Peyer's patch (tissue), 4 donors: Measurements from ENCODE around the gene MTRFR. TPM values are rescaled to one million over a fixed set of nuclear protein-coding genes. Genes with fewer than 3 reads are reported as not detected.
A peak's percentile ranks its signal among the peaks of the same experiment; 100 is the strongest.

Source experiments
- DNase-seq, 3 donors: peaks; one replicate each; pipeline ENCODE4 v3.0.0-alpha.2; 2017 to 2019
- H3K27ac ChIP-seq, 4 donors: fragments of 200-600 bp; sonication (generic); one replicate each; pipeline ENCODE4 v1.5.1; 2016 to 2019
- H3K27me3 ChIP-seq, 2 donors: fragments of 200-600 bp; sonication (generic); one replicate each; pipeline ENCODE4 v1.5.1; 2019
- H3K36me3 ChIP-seq, 3 donors: fragments of 200-600 bp; sonication (generic); one replicate each; pipeline ENCODE4 v1.5.1; 2016 to 2019
- H3K4me1 ChIP-seq, 4 donors: fragments of 200-600 bp; sonication (generic); one replicate each; pipeline ENCODE4 v1.5.1; 2016 to 2019
- H3K4me3 ChIP-seq, 4 donors: fragments of 200-600 bp; sonication (generic); 1 replicate in 3 of 4; 2 replicates in 1 of 4; pipeline ENCODE4 v1.5.1; 2016 to 2019; ENCODE audit warnings: mild to moderate bottlenecking in 1 of 4
- H3K9me3 ChIP-seq, 4 donors: fragments of 200-600 bp; sonication (generic); one replicate each; pipeline ENCODE4 v1.5.1; 2016 to 2019; ENCODE audit warnings: mild to moderate bottlenecking in 1 of 4
- POLR2A ChIP-seq, 2 donors: fragments of 450-650 bp; IDR thresholded peaks; one replicate each; pipeline ENCODE4 v1.5.1; 2017; ENCODE audit warnings: antibody characterized with exemption in 2 of 2, mild to moderate bottlenecking in 2 of 2, moderate library complexity in 2 of 2
- total RNA-seq, 4 donors: library from RNA; depleted of rRNA; stranded (reverse); fragments of >200 nt; gene quantifications; one replicate each; pipeline ENCODE4 v1.1.0, GENCODE V29; 2016
- TF ChIP-seq, protein P1 (sequence below), 6 experiments: fragments of 450-650 bp in 4 of 6; fragments of 200-600 bp in 2 of 6; sonication (generic) in 1 of 6; IDR thresholded peaks; one replicate each; pipeline ENCODE4 v1.5.1; 2017 to 2019; ENCODE audit warnings: antibody characterized with exemption in 6 of 6, mild to moderate bottlenecking in 3 of 6, moderate library complexity in 1 of 6

MTRFR gene
- total RNA-seq, 4 donors from 2014 or later = 10.2 to 23.1 (median 17.1) TPM

DNA sequence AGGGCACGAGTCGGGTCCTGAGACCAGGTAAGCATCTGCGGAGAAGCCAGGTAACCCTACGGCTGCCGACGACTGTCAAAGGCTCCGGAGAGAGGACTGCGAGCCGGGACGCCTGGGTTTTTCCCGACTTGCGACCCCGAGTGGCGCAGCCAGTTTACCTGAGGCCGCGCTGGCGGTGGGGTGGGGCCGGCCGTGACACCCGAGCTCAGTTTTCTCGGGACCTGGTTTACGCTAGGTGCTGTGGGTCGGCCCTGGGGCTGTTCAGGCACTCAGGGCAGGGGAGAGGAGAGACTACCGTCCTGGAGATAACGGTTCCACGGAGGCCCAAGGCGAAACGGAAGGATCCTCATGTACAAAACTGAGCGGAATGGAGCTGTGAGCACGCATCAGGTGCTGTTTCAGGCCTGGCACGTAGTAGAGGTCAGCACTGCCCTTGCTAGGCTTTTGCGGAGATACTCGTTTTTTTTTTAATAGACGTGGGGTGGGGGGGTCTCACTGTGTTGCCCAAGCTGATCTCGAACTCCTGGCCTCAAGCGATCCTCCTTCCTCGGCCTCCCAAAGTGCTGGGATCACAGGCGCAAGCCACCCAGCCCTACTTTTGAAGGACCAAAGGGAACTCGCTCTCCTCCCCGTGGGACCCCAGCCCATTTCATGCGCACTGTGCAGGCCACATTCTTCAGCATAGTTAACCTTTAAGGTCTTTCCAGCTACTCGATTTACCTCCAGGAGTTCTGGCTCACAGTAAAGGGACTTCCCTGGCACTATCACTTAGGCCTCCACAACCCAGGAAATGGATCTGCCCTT is 471 bp downstream of the MTRFR start:
- no peak for DNase-seq
- Histone ChIP-seq H3K27ac (peak overlapping the region; percentile 83 to 95 (median 88)), H3K9me3 (no peaks in the 10 kb centered on the region), H3K4me1 (peaks cover 0 to 40% (median 9%) of the 10 kb centered on the region in 4 donors), H3K4me3 (peak overlapping the region; percentile 66 to 71 (median 70)), H3K36me3 (no peaks in the 10 kb centered on the region), H3K27me3 (no peaks in the 10 kb centered on the region)
- TF ChIP-seq, protein P1, sequence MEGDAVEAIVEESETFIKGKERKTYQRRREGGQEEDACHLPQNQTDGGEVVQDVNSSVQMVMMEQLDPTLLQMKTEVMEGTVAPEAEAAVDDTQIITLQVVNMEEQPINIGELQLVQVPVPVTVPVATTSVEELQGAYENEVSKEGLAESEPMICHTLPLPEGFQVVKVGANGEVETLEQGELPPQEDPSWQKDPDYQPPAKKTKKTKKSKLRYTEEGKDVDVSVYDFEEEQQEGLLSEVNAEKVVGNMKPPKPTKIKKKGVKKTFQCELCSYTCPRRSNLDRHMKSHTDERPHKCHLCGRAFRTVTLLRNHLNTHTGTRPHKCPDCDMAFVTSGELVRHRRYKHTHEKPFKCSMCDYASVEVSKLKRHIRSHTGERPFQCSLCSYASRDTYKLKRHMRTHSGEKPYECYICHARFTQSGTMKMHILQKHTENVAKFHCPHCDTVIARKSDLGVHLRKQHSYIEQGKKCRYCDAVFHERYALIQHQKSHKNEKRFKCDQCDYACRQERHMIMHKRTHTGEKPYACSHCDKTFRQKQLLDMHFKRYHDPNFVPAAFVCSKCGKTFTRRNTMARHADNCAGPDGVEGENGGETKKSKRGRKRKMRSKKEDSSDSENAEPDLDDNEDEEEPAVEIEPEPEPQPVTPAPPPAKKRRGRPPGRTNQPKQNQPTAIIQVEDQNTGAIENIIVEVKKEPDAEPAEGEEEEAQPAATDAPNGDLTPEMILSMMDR (IDR thresholded peaks at IDR 0.05) = peak in 2 of 6 experiments; percentile 3 to 7
- peak; percentile 27 to 57 for TF ChIP-seq POLR2A (IDR thresholded peaks at IDR 0.05)

DNA sequence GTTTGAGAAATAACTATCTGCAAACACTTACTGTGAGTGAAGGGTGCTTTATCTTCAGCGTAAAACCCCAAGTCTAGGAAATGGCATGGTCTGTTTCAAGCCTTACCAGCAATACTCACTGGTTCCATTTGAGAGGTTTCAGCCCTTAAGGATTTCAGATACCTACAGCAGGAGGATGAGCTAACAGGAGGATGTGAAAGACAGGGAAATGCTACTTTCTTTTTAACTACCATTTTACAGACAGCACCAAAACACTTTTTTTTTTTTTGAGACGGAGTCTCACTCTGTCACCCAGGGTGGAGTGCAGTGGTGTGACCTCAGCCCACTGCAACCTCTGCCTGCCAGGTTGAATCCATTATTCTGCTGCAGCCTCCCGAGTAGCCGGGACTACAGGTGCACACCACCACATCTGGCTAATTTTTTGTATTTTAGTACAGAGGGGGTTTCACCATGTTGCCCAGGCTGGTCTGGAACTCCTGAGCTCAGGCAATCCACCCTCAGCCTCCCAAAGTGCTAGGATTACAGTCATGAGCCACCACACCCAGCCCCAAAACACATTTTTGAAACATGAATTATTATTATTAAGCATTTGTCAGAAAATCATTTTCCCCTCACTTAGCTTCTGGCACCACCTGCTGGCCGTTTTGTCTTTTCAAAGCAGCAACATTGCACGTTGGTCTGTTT is 4.6 kb downstream of the MTRFR start:
- Histone ChIP-seq H3K36me3 (no peaks in the 10 kb centered on the region), H3K27me3 (no peaks in the 10 kb centered on the region), H3K4me3 (no peak overlapping the region), H3K9me3 (no peaks in the 10 kb centered on the region), H3K4me1 (peaks cover 0 to 28% (median 9%) of the 10 kb centered on the region in 4 donors), H3K27ac (peak overlapping the region in 2 of 4 donors; percentile 7 to 72)
- no peak for TF ChIP-seq POLR2A (IDR thresholded peaks at IDR 0.05)
- TF ChIP-seq, protein P1 (IDR thresholded peaks at IDR 0.05) = peak; percentile 68 to 81 (median 78)
- DNase-seq = peak; percentile 74 to 90 (median 74)

DNA sequence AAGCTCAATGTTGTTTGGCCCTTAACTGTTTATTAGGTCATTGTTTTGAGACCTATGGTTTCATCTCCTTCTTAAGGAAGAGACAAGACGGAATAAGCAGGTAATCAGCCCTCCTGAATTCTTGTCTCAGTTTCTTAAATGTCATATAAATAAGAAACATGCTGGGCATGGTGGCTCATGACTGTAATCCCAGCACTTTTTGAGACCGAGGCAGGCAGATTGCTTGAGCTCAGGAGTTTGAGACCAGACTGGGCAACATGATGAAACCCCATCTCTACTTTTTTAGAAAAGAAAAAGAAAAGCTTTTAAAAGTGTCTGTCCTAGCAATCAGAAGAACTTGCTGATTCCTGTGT is 5.1 kb downstream of the MTRFR start:
- H3K27ac ChIP-seq = peak overlapping the region in 1 of 4 donors; percentile 72

DNA sequence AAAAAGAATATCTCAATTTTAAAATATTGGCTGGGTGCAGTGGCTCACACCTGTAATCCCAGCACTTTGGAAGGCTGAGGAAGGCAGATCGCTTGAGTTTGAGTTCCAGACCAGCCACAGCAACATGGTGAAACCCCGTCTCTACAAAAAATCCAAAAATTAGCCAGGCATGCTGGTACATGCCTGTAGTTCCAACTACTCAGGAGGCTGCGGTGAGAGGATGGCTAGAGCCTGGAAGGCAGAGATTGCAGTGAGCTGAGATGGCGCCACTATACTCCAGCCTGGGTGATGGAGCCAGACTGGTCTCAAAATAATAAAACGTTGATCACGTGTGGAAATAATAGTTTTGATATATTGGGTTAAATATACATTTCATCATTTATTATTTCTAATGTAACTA is 5.7 kb downstream of the MTRFR start:
- H3K9me3 ChIP-seq = no peaks in the 10 kb centered on the region
- H3K4me3 ChIP-seq = no peak overlapping the region
- H3K36me3 ChIP-seq = no peaks in the 10 kb centered on the region
- no peak overlapping the region for H3K27ac ChIP-seq
- TF ChIP-seq, protein P1 (IDR thresholded peaks at IDR 0.05) = no peak
- no peak for TF ChIP-seq POLR2A (IDR thresholded peaks at IDR 0.05)
- H3K27me3 ChIP-seq = no peaks in the 10 kb centered on the region
- no peak for DNase-seq
- H3K4me1 ChIP-seq = peaks cover 0 to 27% (median 9%) of the 10 kb centered on the region in 4 donors

More for the DNA sequence above, 5.1 kb downstream of the MTRFR start:
- Histone ChIP-seq H3K4me1 (peaks cover 0 to 28% (median 9%) of the 10 kb centered on the region in 4 donors), H3K9me3 (no peaks in the 10 kb centered on the region), H3K27me3 (no peaks in the 10 kb centered on the region), H3K4me3 (no peak overlapping the region), H3K36me3 (no peaks in the 10 kb centered on the region)
- TF ChIP-seq, protein P1 (IDR thresholded peaks at IDR 0.05) = no peak
- TF ChIP-seq POLR2A (IDR thresholded peaks at IDR 0.05) = no peak
- DNase-seq = no peak

DNA sequence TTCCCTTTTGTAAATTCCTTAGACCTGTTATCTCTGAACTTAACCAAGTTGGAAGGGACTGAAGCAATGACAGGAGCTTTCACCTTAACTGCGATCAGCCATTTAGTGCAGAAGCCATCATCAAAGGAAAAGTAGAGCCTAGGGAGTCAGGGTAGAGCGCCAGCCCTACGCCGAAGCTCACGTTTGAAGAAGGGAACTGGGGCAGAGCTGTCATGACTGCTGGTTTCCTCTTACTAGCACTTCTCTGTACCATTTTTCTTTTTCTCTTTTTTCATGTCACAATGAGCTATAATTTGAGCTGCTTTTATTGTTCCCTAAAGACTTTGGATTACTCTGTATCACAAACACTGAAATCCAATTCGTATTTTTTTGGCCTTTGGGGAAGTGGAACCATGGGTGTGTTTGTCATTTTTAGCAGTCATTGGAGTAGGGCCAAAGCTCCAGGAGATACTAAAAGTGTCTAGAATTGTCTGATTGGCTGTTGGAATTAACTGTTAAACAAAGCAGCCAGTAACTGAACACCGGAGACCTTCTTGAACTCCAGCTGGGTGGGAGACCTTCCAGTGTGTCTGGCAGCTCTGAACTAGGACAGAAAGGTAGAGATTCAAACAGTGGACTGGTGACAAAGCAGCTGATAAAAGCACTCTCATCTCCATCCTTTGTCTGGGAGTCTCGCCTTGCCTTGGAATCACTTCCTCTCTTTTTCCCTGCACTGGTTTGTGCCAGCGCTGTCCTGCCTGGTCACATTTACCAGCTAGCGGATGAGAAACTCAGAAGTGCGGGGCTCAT is 9.1 kb downstream of the MTRFR start:
- Histone ChIP-seq H3K4me1 (peaks cover 0 to 3% (median 0%) of the 10 kb centered on the region in 4 donors), H3K27ac (no peak overlapping the region), H3K9me3 (no peaks in the 10 kb centered on the region), H3K36me3 (no peaks in the 10 kb centered on the region), H3K4me3 (no peak overlapping the region), H3K27me3 (no peaks in the 10 kb centered on the region)
- DNase-seq = no peak
- TF ChIP-seq POLR2A (IDR thresholded peaks at IDR 0.05) = no peak
- TF ChIP-seq, protein P1 (IDR thresholded peaks at IDR 0.05) = no peak
